Testis (tissue), 2 donors: ENCODE data around the gene TBC1D3C.
"Not testable (repeated sequence)": the region's sequence is repeated elsewhere in the genome, so short reads cannot be mapped to it uniquely, and the experiment has no call there.

Experiments
- POLR2A ChIP-seq: fragments of 450-650 bp; IDR thresholded peaks from one replicate; pipeline ENCODE4 v1.6.1; 2017; ENCODE audit warnings: antibody characterized with exemption, mild to moderate bottlenecking, moderate library complexity
- TF ChIP-seq, protein P1 (sequence below), 3 experiments: fragments of 450-650 bp in 2 of 3; fragments of 200-600 bp in 1 of 3; sonication (generic) in 1 of 3; IDR thresholded peaks; one replicate each; pipeline ENCODE4 v1.5.1; 2016 to 2019; ENCODE audit warnings: antibody characterized with exemption in 3 of 3, mild to moderate bottlenecking in 2 of 3, moderate library complexity in 1 of 3

GRCh38 chr17:38094059-38094694, 25.7 kb upstream of the TBC1D3C start:
- TF ChIP-seq, protein P1, sequence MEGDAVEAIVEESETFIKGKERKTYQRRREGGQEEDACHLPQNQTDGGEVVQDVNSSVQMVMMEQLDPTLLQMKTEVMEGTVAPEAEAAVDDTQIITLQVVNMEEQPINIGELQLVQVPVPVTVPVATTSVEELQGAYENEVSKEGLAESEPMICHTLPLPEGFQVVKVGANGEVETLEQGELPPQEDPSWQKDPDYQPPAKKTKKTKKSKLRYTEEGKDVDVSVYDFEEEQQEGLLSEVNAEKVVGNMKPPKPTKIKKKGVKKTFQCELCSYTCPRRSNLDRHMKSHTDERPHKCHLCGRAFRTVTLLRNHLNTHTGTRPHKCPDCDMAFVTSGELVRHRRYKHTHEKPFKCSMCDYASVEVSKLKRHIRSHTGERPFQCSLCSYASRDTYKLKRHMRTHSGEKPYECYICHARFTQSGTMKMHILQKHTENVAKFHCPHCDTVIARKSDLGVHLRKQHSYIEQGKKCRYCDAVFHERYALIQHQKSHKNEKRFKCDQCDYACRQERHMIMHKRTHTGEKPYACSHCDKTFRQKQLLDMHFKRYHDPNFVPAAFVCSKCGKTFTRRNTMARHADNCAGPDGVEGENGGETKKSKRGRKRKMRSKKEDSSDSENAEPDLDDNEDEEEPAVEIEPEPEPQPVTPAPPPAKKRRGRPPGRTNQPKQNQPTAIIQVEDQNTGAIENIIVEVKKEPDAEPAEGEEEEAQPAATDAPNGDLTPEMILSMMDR (IDR thresholded peaks at IDR 0.05), result not testable (repeated sequence)
- not testable (repeated sequence) for TF ChIP-seq POLR2A
